Activated T-helper 1 cell treated with anti-CD3 and anti-CD28 coated beads, Interleukin-12 subunit alpha, Interleukin-12 subunit beta, Interleukin-2, Interleukin-4 antibody, amounts not matched to agents 30 ng/mL and 10 ng/mL and 1 ng/mL, durations not matched to agents 14 hours and 24 hours and 36 hours (primary cell): ENCODE results near the gene LRP8. TPM values are rescaled to one million over a fixed set of nuclear protein-coding genes. Genes with fewer than 3 reads are reported as not detected.
"Not testable (repeated sequence)": the region's sequence is repeated elsewhere in the genome, so short reads cannot be mapped to it uniquely, and the experiment has no call there.

ENCODE experiments used
- DNase-seq: peaks from one replicate; pipeline ENCODE4 v3.0.0; 2021; ENCODE audit warnings: low spot score
- H3K27ac Mint-ChIP-seq: one replicate; pipeline ENCODE4 v1.8.0; 2021; ENCODE audit warnings: mild to moderate bottlenecking, mixed read lengths
- H3K27me3 Mint-ChIP-seq: one replicate; pipeline ENCODE4 v1.8.0; 2022; ENCODE audit warnings: mild to moderate bottlenecking, moderate library complexity, mixed read lengths; ENCODE audit not compliant: insufficient read depth
- H3K36me3 Mint-ChIP-seq: one replicate; pipeline ENCODE4 v1.8.0; 2021; ENCODE audit warnings: low read depth, mixed read lengths
- H3K4me1 Mint-ChIP-seq: one replicate; pipeline ENCODE4 v1.8.0; 2021; ENCODE audit warnings: low read depth, mixed read lengths
- H3K4me3 Mint-ChIP-seq: one replicate; pipeline ENCODE4 v1.8.0; 2021; ENCODE audit warnings: mild to moderate bottlenecking, moderate library complexity, mixed read lengths
- H3K9me3 Mint-ChIP-seq: one replicate; pipeline ENCODE4 v1.8.0; 2021; ENCODE audit warnings: mixed read lengths
- intact Hi-C: fragments of 100-400 bp; cut with micrococcal nuclease; formaldehyde crosslinking; loops from one replicate; pipeline ENCODE4 v1.15.1; 2024
- total RNA-seq: library from RNA; stranded (reverse); gene quantifications from 2 replicates; pipeline ENCODE4 v1.2.3, GENCODE V29; 2022

The LRP8 gene
- total RNA-seq, 1 donor from 2014 or later = 87.4 TPM

DNA sequence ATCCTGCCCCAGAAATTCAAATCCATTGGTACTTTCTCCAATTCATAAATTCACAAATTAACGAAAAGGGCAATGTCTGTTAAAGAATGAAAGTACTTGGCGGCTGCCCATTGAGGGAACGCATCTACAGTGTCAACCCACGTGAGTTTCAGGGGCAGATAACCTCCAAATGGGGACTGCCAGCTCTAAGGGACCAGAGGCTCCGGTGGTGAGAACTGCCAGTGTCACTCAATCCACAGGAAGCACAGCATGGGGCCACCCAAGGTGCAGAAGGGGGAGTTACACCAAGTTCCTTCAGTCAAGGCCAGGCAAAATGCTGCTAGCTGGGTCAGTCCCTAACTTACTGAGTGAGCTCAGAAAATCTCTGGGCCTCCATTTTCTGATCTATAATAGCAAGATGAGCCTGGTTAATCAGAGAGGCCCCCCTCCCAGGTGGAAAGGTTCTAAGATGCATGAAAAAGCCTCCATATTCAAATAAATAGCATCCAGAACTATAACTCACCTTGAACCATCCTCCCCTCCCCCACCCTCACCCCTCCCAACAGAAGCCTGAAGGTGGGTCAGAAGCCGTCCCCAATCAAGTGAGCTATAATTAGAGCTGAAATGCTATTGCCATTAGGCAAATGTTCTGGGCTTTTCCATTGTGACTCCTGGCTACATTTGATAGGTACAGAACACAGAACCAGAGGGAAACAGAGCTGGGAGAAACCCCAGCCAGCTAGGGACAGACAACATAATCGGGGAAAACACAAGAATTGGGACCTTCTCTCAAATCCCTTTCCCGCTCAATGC, 41.7 kb downstream of the LRP8 start:
- H3K9me3 Mint-ChIP-seq = no peaks in the 10 kb centered on the region

DNA sequence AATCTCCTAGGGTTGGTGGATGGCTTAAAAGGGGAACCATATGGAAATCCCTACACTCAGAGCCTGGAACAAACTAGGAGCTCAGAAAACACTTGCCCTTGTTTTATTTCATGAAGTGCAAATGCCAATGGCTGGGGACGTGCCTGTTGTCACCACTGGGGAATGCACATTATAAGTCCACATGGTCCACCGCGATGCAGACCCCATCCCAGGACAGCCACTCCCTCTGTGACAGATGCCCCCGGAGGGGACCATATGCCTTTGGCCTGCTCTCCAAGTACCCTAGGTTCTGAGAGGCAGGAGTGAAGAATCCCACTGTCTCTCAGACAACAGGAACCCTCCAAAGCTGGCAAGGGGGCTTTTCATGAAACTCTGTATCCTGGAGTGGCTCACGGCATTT, 42.3 kb downstream of the LRP8 start:
- no peak for DNase-seq
- no peak overlapping the region for H3K4me3 Mint-ChIP-seq

More for the DNA sequence above, 41.7 kb downstream of the LRP8 start:
- Mint-ChIP-seq H3K27ac (peak overlapping the region; percentile 5), H3K4me3 (no peak overlapping the region), H3K4me1 (peaks cover 7% of the 10 kb centered on the region), H3K36me3 (peaks cover 27% of the 10 kb centered on the region), H3K27me3 (no peaks in the 10 kb centered on the region)
- no peak for DNase-seq
- intact Hi-C loops = no loop called here

DNA sequence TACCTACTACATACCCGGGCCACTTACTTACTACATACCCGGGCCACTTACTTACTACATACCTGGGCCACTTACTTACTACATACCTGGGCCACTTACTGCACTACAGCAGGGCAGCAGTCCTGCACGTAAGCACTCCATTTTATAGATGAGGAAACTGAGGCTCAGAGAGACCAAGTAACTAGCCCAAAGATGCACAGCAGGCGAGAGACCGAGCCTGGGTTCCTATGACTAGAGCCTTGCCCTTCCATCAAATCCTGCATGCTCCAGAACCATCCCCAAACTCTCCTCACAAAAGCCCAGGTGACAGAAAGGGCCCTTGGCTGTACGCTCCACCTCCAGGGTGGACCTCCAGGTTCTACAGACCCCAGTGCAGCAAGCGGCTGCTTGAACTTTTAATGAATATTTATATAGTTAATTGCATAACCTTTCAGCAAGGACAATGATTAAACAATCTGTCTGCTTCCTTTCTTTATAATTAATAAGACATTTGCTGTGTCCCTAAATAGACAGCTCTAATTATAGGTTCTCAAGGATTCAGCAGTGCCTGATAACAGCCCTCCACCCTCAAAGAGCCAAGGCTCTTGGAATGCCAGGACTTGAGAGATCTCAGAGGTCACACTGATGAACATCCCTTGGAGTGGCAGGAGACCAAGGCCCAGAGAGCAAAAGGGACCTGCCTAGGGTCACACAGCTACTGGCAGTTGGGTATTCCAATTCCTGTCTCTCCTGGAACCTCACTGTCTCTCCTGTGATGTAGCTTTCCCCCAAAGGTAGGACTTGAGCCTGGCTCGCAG, 43.4 kb downstream of the LRP8 start:
- DNase-seq = no peak
- Mint-ChIP-seq H3K4me3 (no peak overlapping the region), H3K36me3 (peaks cover 26% of the 10 kb centered on the region), H3K4me1 (peaks cover 6% of the 10 kb centered on the region), H3K9me3 (no peaks in the 10 kb centered on the region), H3K27ac (no peak overlapping the region), H3K27me3 (no peaks in the 10 kb centered on the region)
- intact Hi-C loops = no loop called here

More for the DNA sequence above, 42.3 kb downstream of the LRP8 start:
- Mint-ChIP-seq H3K9me3 (no peaks in the 10 kb centered on the region), H3K27me3 (no peaks in the 10 kb centered on the region), H3K36me3 (peaks cover 30% of the 10 kb centered on the region), H3K27ac (no peak overlapping the region), H3K4me1 (peaks cover 6% of the 10 kb centered on the region)
- intact Hi-C loops = no loop called here

DNA sequence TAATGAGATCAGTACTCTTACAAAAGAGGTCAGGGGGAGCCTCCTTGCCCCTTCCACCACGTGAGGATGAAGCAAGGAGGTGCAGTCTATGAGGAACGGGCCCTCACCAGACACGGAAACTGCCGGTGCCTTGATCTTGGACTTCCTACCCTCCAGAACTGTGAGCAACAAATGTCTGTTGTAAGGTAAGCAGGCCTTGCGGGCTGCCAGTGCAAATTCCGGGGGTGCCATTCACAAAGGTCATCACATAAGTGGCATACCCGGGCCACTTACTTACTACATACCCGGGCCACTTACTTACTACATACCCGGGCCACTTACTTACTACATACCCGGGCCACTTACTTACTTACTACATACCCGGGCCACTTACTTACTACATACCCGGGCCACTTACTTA, 44.7 kb downstream of the LRP8 start:
- intact Hi-C loops, DNase-seq, H3K4me3 Mint-ChIP-seq, H3K9me3 Mint-ChIP-seq, H3K27me3 Mint-ChIP-seq, H3K4me1 Mint-ChIP-seq, H3K27ac Mint-ChIP-seq: not testable (repeated sequence)
- H3K36me3 Mint-ChIP-seq = peaks cover 21% of the 10 kb centered on the region

DNA sequence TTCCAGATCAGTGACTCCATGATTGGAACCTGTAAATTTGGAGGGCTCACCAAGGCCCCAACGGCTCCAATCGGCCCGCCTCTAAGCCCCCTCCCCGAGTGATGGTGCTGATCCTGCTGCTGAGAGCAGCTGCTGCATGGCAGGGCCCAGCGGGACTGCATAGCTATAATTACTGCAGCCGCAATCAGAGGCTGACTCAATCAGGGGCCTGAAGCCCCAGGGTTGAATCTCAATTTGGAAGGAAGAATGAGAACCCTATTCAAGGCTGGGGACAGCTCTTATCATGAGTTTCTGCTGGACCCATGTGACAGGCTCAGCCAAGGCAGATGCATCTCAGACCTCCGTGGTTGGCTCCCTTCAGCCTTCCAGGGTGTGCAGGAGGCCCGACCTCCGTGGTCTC, 46.7 kb downstream of the LRP8 start:
- no peaks in the 10 kb centered on the region for H3K27me3 Mint-ChIP-seq
- intact Hi-C loops = no loop called here

DNA sequence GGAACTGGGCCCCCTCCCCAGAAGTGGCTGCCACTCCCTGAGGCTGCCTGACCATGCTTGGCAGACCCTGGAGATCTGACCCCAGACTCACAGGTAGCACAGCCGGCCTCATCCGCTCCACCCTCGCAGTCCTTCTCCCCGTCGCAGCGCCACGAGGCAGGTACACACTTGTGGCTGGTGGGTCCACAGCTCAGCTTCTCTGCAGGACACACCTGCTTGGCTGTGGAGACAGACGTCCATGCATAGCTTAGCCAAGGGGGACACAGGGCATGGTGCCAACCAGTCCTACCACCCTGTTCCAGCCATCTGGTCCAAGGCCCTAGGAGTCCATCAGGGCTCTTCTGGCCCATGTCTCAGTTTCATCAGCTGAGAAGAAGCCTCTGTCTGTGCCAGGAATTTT, 47.4 kb downstream of the LRP8 start:
- intact Hi-C loops = no loop called here
- Mint-ChIP-seq H3K27ac (no peak overlapping the region), H3K4me1 (no peaks in the 10 kb centered on the region), H3K9me3 (no peaks in the 10 kb centered on the region), H3K27me3 (no peaks in the 10 kb centered on the region), H3K36me3 (peaks cover 29% of the 10 kb centered on the region), H3K4me3 (no peak overlapping the region)
- no peak for DNase-seq

More for the DNA sequence above, 46.7 kb downstream of the LRP8 start:
- no peak overlapping the region for H3K4me3 Mint-ChIP-seq
- DNase-seq = no peak
- peaks cover 26% of the 10 kb centered on the region for H3K36me3 Mint-ChIP-seq
- no peaks in the 10 kb centered on the region for H3K9me3 Mint-ChIP-seq
- H3K27ac Mint-ChIP-seq = peak overlapping the region; percentile 53
- H3K4me1 Mint-ChIP-seq = no peaks in the 10 kb centered on the region

DNA sequence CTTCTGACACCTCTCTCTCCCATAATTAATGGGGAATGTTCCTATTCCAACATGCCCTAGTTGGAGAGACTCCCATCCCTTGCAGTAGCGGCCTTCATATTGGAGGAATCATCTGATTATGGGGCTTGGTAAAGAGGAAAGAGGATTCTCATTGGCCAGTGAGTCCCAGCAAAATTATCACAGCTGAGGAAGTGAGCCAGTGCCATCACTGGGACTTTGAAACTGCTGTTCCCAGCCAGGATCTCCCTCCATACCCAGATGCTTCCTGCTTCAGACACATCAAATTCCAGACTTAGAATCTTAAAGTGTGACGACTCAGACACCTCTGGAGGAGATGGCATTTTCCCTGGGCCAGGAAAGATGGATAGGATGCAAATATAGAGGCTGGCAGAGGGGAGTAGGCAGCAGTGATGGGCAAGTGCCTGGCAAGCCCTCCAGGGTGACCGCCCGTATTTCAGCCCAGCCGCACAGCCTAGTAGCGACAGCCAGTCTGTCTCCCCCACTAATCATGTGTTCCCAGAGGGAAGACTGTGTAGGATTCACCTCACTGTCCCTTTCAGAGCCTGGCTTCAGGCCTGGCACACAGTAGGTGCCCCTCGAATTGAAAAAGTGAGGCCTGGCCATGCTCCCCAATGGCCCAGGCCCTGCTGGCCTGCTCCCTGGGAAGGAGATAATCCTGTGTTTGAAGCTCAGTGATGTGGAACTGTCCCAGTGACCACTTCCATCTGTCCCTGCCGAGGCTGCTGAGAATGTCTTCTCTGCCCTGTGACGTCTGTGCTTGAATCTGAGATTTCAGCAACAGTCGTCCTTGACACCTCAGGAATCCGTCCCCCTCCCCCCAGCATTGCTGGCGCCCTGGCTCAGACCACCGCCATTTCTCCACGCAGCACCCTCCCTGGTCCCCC, 48.3 kb downstream of the LRP8 start:
- no peak for DNase-seq
- Mint-ChIP-seq H3K4me3 (no peak overlapping the region), H3K27me3 (no peaks in the 10 kb centered on the region), H3K36me3 (peaks cover 29% of the 10 kb centered on the region), H3K9me3 (no peaks in the 10 kb centered on the region), H3K27ac (no peak overlapping the region), H3K4me1 (no peaks in the 10 kb centered on the region)
- intact Hi-C loops = no loop called here

DNA sequence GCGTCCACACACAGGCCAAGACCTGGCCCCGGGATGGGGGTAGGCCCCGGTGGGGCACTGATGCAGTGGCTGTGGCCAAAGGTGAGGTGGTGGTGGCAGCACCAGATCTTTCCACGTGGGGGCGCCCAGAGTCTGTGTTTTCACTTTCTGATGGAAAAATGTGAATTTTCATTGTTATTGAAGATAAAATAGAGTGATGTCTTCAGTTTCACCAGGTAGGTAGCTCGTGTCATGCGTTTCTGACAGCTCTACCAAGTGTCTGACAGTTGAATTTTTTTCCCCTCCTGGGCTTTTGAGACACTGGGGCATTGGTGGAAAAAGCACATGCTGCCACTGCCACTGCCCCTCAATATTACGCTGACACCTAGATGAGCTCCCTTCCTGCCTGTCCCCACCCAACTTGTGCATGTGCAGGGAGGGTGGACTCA, 49.6 kb downstream of the LRP8 start:
- Mint-ChIP-seq H3K4me3 (no peak overlapping the region), H3K36me3 (peaks cover 30% of the 10 kb centered on the region), H3K27me3 (no peaks in the 10 kb centered on the region), H3K4me1 (no peaks in the 10 kb centered on the region), H3K9me3 (no peaks in the 10 kb centered on the region), H3K27ac (no peak overlapping the region)
- DNase-seq = peak; percentile 59
- intact Hi-C loops = loop anchor here (1.0 kb wide), 3 partner anchors 48 to 195 kb away; no protein-coding TSS in a partner anchor

DNA sequence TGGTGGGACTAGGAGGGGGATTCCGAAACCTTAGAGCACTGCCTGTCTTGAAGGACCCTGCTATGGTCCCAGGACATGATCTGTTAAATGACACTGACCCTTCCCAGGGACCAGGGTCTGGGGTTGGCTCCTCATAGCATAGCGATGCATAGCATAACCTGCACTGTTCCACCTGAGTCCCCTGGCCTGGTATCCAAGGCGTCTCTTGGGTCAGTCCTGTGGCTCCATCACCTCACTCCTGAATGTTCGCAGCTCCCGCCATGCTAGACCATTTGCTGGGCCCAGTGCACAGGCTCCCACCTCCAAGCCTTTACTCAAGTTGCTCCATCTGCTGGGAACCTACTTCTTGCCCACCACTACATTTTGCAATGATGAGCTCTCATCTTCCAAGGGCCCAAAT, 50.5 kb downstream of the LRP8 start:
- H3K27me3 Mint-ChIP-seq = no peaks in the 10 kb centered on the region
- DNase-seq = no peak
- intact Hi-C loops = no loop called here
- peaks cover 30% of the 10 kb centered on the region for H3K36me3 Mint-ChIP-seq
- H3K4me3 Mint-ChIP-seq = no peak overlapping the region
- no peak overlapping the region for H3K27ac Mint-ChIP-seq
- H3K9me3 Mint-ChIP-seq = no peaks in the 10 kb centered on the region
- H3K4me1 Mint-ChIP-seq = no peaks in the 10 kb centered on the region

DNA sequence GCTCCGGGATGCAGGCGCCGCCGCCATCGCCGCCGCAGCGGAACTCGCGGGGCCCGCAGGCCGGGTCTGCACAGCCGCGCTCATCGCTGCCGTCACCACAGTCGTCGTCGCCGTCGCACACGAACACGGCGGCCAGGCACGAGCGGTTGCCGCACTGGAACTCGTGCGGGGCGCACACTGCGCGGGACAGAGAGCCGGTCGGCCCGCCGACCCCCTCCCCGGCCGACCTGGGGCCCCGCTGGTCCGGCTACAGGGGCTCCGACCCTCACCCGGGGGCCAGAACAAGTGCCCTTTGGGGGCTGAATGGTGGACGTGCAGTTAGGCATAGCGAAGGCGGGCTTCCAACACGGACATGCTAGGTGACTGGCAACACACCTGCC, 51.0 kb downstream of the LRP8 start:
- intact Hi-C loops = no loop called here

DNA sequence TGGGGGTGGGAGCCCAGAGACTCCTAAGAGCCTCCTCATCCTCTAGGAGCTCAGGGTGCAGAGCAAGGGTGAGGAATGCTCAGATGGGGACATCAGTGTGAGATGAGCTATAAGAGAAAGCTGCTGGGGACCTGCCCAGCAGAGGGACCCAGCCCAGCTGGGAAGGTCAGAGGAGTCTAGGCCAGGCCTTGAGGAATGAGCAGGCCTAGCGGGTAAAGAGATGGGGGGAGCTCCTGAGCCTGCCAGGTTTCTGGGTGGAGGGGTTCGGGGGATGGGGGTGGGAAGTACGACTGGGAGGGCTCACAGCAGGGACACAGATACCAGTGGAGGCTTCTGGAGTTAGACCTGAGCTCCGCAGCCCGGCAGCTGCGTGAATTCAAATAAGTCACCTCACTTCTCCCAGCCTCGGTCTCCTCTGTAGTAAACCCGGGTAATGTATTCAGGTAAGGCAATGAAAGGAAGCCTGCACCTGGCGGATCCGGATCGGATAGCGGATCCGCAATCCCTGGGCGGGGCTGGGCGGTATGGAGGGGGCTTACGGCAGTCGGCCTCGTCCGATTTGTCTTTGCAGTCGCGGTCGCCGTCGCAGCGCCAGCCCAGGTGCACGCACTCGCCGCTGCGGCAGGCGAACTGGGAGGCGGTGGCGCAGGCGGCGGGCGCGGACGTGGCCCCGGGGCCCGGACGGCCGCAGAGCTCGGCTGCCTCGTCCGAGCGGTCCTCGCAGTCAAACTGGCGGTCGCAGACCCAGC, 51.5 kb downstream of the LRP8 start:
- H3K36me3 Mint-ChIP-seq = peaks cover 29% of the 10 kb centered on the region
- H3K27me3 Mint-ChIP-seq = no peaks in the 10 kb centered on the region
- peak overlapping the region; percentile 1 for H3K27ac Mint-ChIP-seq
- DNase-seq = no peak
- no peaks in the 10 kb centered on the region for H3K9me3 Mint-ChIP-seq
- intact Hi-C loops = no loop called here
- H3K4me1 Mint-ChIP-seq = no peaks in the 10 kb centered on the region
- H3K4me3 Mint-ChIP-seq = no peak overlapping the region

More for the DNA sequence above, 51.0 kb downstream of the LRP8 start:
- no peaks in the 10 kb centered on the region for H3K9me3 Mint-ChIP-seq
- DNase-seq = no peak
- H3K27me3 Mint-ChIP-seq = no peaks in the 10 kb centered on the region
- H3K4me1 Mint-ChIP-seq = no peaks in the 10 kb centered on the region
- no peak overlapping the region for H3K4me3 Mint-ChIP-seq
- peaks cover 32% of the 10 kb centered on the region for H3K36me3 Mint-ChIP-seq
- no peak overlapping the region for H3K27ac Mint-ChIP-seq

DNA sequence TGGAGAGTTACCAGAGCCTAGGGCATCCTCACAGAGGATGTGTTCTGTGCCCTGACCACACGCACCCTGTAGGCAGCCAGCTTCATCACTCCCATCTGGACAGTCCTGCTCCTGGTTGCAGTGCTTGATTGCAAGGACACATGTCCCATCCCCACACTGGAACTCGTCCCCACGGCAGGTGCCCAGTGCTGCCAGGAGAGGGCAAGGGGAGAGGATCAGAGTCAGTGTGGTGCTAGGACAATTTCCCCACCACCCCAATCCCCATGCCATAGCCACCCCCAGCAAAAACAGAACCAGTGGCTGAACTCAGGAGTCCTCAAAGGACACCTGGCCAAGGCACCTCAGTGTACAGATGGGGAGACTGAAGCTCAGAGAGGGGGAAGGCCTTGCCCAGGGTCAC, 52.3 kb downstream of the LRP8 start:
- Mint-ChIP-seq H3K4me1 (peaks cover 3% of the 10 kb centered on the region), H3K36me3 (peaks cover 29% of the 10 kb centered on the region), H3K9me3 (no peaks in the 10 kb centered on the region), H3K27ac (no peak overlapping the region), H3K27me3 (no peaks in the 10 kb centered on the region), H3K4me3 (no peak overlapping the region)
- intact Hi-C loops = no loop called here
- DNase-seq = no peak
